Epithelial cell of umbilical artery (primary cell): Measurements from ENCODE around the gene WDR53. TPM values are rescaled to one million over a fixed set of nuclear protein-coding genes. Genes with fewer than 3 reads are reported as not detected.

Source experiments
- total RNA-seq: library from RNA; depleted of rRNA; stranded (reverse); fragments of >200 nt; gene quantifications from 2 replicates; pipeline ENCODE4 v1.2.3, GENCODE V29; 2014

WDR53 gene
- total RNA-seq, result 7.5 and 8.1 TPM in 2 replicates

DNA sequence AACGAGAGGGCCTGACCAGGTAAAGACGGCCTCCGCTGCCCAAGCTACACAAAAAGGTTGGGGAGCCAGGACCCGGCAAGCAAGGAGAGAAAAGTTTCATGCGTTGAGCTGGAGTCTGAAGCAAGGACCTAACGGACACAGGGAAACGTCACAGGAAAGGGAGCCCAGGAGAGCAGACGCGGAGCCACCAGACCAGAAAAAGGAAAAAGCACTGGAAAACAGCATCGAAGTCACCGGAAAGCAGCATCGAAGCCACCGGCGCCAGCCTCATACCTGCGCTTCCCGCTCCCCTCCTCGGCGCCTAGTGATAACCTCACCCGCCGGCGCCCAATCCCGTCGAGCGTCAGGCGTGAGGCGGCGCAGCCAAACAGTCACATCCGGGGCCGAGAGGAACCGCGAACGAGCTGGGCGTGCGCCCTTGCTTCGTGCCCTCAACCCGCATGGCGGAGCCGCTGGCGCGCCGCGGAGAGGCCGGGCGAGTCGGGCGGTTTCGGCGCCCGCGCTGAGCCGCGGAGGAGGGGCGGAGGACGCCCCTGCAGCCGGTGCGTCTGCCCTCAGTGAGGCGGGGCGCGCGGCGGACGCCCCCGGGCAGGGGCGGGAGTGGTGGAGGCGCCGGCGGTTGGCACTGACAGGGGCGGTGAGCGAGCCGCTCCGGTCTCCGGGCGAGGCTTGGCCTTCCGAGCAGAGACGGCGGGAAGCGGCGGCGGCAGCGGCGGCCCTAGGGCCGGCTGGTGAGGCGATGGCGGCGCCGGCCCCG, at the start of gene WDR53, which contains the start of gene FBXO45:
WDR53 (minus strand) TSS at position 309 of the 757 bp plus-strand sequence. CDS start 7,079 bp downstream, outside the sequence.
FBXO45 (plus strand) TSS at position 415 of the 757 bp plus-strand sequence; CDS start at position 740, 325 bp downstream.

DNA sequence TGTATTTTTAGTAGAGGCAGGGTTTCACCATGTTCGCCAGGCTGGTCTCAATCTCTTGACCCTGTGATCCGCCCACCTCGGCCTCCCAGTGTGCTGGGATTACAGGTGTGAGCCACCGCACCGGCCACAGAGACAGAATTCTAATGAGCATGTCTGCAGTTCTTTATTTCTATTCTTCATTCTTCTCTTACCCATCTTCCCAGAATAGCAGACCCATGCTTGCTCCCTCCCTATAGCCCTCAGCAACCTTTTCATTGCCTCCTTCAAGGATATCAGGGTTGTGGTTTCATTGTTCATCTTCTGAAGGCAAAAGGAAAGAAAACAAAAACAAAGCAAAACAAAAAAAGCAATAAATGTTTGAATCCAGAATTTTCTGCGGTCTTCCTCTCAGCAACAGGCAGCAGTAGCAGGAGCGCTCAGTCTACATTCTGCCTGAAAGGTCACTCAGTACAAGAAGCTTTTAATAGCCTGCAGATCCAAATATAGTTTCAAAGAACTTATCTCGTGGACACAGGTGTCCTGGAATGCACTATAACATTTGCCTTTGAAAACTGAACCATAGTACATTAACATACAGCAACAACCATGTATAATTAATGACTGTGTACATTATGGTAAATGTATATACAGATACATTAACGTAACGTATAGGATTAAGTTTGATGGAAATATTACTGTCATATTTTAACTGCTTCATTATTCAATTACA, 53.3 kb downstream of the WDR53 start, which contains the start of gene SMCO1:
SMCO1 (minus strand) TSS at position 434 of the 709 bp plus-strand sequence; CDS start at position 297, 137 bp downstream.

Other genes with a start within 250 kb of the WDR53 start
- gene TM4SF19, start 230.2 kb downstream of the WDR53 start, total RNA-seq, result not detected in 2 replicates
- 13.6 and 20.1 TPM in 2 replicates for gene UBXN7, start 136.1 kb downstream of the WDR53 start, total RNA-seq
- 28.6 and 34.2 TPM in 2 replicates for gene RNF168, start 64.8 kb downstream of the WDR53 start, total RNA-seq
- under 0.01 TPM in 1 of 2 replicates, not detected in the other for gene SMCO1, start 53.2 kb downstream of the WDR53 start, total RNA-seq
- gene FBXO45, start 106 bp upstream of the WDR53 start, total RNA-seq, result 15.6 and 26.9 TPM in 2 replicates
- gene NRROS, start 71.1 kb upstream of the WDR53 start, total RNA-seq, result 3.2 and 4.1 TPM in 2 replicates
- 1.9 and 4.3 TPM in 2 replicates for gene CEP19, start 143.7 kb upstream of the WDR53 start, total RNA-seq
- 17.2 and 28.4 TPM in 2 replicates for gene PIGX, start 143.8 kb upstream of the WDR53 start, total RNA-seq
- gene PAK2, start 171.3 kb upstream of the WDR53 start, total RNA-seq, result 33.1 and 33.9 TPM in 2 replicates